ENCODE measurements around the gene CUL4A. TPM values are rescaled to one million over a fixed set of nuclear protein-coding genes. Genes with fewer than 3 reads are reported as not detected.

The CUL4A gene
- total and polyA plus RNA-seq, 2 donors (not counting 1 experiment from before 2014, with no cell fraction given): 107 to 126 TPM

GRCh38 chr13:113223070-113223469 lies 13.7 kb downstream of the CUL4A start:
- Histone ChIP-seq H3K36me3 (ENCODE audit: control insufficient read depth, insufficient read depth, low read length) (peaks cover 29% of the 10 kb centered on the region), H3K27me3 (ENCODE audit: control insufficient read depth, insufficient read depth, low read length) (no peaks in the 10 kb centered on the region), H3K4me3 (replicated peaks in 1 of 4; ENCODE audit: control extremely low read depth in 1 of 4, insufficient read depth in 1 of 4, low read depth in 3 of 4, low read length in 4 of 4) (no peak overlapping the region), H3K4me1 (ENCODE audit: control insufficient read depth, extremely low read depth, insufficient read depth, low read length) (peaks cover 6% of the 10 kb centered on the region), H2AFZ (ENCODE audit: low read length) (no peak overlapping the region), H3K9me3 (ENCODE audit: control insufficient read depth, insufficient read depth, low read depth, low read length) (no peaks in the 10 kb centered on the region), H3K79me2 (ENCODE audit: control insufficient read depth, insufficient read depth, low read length) (peaks cover 77% of the 10 kb centered on the region), H3K27ac (ENCODE audit: insufficient read depth, low read length) (no peak overlapping the region), H4K20me1 (ENCODE audit: control insufficient read depth, extremely low read depth, insufficient read depth, low read length) (no peaks in the 10 kb centered on the region), H3K9ac (ENCODE audit: insufficient read depth, low read length) (no peak overlapping the region), H3K4me2 (ENCODE audit: extremely low read depth, insufficient read depth, low read length) (no peak overlapping the region)
- no peak for TF ChIP-seq CTCF (conservative IDR thresholded peaks at IDR 0.05 in 1 of 2, IDR thresholded peaks at IDR 0.05 in 1 of 2; ENCODE audit: low read depth in 1 of 2, low read length in 2 of 2)
- no peak for TF ChIP-seq EZH2 (IDR thresholded peaks at IDR 0.05; ENCODE audit: low read length, missing control alignments)
- no peak for DNase-seq (ENCODE audit: low read depth in 2 of 2)

- Histone ChIP-seq H4K20me1 (ENCODE audit: control insufficient read depth, extremely low read depth, insufficient read depth, low read length) (no peaks in the 10 kb centered on the region), H3K27ac (ENCODE audit: insufficient read depth, low read length) (no peak overlapping the region), H3K9me3 (ENCODE audit: control insufficient read depth, insufficient read depth, low read depth, low read length) (no peaks in the 10 kb centered on the region), H2AFZ (ENCODE audit: low read length) (no peak overlapping the region), H3K4me3 (replicated peaks in 1 of 4; ENCODE audit: control extremely low read depth in 1 of 4, insufficient read depth in 1 of 4, low read depth in 3 of 4, low read length in 4 of 4) (no peak overlapping the region), H3K27me3 (ENCODE audit: control insufficient read depth, insufficient read depth, low read length) (no peaks in the 10 kb centered on the region), H3K4me2 (ENCODE audit: extremely low read depth, insufficient read depth, low read length) (no peak overlapping the region), H3K4me1 (ENCODE audit: control insufficient read depth, extremely low read depth, insufficient read depth, low read length) (peaks cover 5% of the 10 kb centered on the region), H3K79me2 (ENCODE audit: control insufficient read depth, insufficient read depth, low read length) (peaks cover 67% of the 10 kb centered on the region), H3K9ac (ENCODE audit: insufficient read depth, low read length) (no peak overlapping the region), H3K36me3 (ENCODE audit: control insufficient read depth, insufficient read depth, low read length) (peaks cover 34% of the 10 kb centered on the region)
- DNase-seq (ENCODE audit: low read depth in 2 of 2): no peak
- TF ChIP-seq EZH2 (IDR thresholded peaks at IDR 0.05; ENCODE audit: low read length, missing control alignments) (no peak), CTCF (conservative IDR thresholded peaks at IDR 0.05 in 1 of 2, IDR thresholded peaks at IDR 0.05 in 1 of 2; ENCODE audit: low read depth in 1 of 2, low read length in 2 of 2) (no peak)
These were observed 15.1 kb downstream of the CUL4A start for GRCh38 chr13:113224486-113224885.

- TF ChIP-seq EZH2 (IDR thresholded peaks at IDR 0.05; ENCODE audit: low read length, missing control alignments) (no peak), CTCF (conservative IDR thresholded peaks at IDR 0.05 in 1 of 2, IDR thresholded peaks at IDR 0.05 in 1 of 2; ENCODE audit: low read depth in 1 of 2, low read length in 2 of 2) (no peak)
- H3K27me3 ChIP-seq (ENCODE audit: control insufficient read depth, insufficient read depth, low read length): no peaks in the 10 kb centered on the region
These were observed 16.1 kb downstream of the CUL4A start for GRCh38 chr13:113225515-113225914.

More at GRCh38 chr13:113225515-113225914, 16.1 kb downstream of the CUL4A start:
- Histone ChIP-seq H3K9ac (ENCODE audit: insufficient read depth, low read length) (no peak overlapping the region), H3K36me3 (ENCODE audit: control insufficient read depth, insufficient read depth, low read length) (peaks cover 34% of the 10 kb centered on the region), H4K20me1 (ENCODE audit: control insufficient read depth, extremely low read depth, insufficient read depth, low read length) (no peaks in the 10 kb centered on the region), H3K27ac (ENCODE audit: insufficient read depth, low read length) (no peak overlapping the region), H2AFZ (ENCODE audit: low read length) (no peak overlapping the region), H3K4me1 (ENCODE audit: control insufficient read depth, extremely low read depth, insufficient read depth, low read length) (peaks cover under 1% of the 10 kb centered on the region), H3K9me3 (ENCODE audit: control insufficient read depth, insufficient read depth, low read depth, low read length) (no peaks in the 10 kb centered on the region), H3K4me2 (ENCODE audit: extremely low read depth, insufficient read depth, low read length) (no peak overlapping the region), H3K79me2 (ENCODE audit: control insufficient read depth, insufficient read depth, low read length) (peaks cover 57% of the 10 kb centered on the region), H3K4me3 (replicated peaks in 1 of 4; ENCODE audit: control extremely low read depth in 1 of 4, insufficient read depth in 1 of 4, low read depth in 3 of 4, low read length in 4 of 4) (no peak overlapping the region)
- no peak for DNase-seq (ENCODE audit: low read depth in 2 of 2)

Data from fibroblast of lung (primary cell).